Measurements from ENCODE around the gene HNRNPAB.
"Not testable (repeated sequence)": the region's sequence is repeated elsewhere in the genome, so short reads cannot be mapped to it uniquely, and the experiment has no call there.

HNRNPAB gene

DNA sequence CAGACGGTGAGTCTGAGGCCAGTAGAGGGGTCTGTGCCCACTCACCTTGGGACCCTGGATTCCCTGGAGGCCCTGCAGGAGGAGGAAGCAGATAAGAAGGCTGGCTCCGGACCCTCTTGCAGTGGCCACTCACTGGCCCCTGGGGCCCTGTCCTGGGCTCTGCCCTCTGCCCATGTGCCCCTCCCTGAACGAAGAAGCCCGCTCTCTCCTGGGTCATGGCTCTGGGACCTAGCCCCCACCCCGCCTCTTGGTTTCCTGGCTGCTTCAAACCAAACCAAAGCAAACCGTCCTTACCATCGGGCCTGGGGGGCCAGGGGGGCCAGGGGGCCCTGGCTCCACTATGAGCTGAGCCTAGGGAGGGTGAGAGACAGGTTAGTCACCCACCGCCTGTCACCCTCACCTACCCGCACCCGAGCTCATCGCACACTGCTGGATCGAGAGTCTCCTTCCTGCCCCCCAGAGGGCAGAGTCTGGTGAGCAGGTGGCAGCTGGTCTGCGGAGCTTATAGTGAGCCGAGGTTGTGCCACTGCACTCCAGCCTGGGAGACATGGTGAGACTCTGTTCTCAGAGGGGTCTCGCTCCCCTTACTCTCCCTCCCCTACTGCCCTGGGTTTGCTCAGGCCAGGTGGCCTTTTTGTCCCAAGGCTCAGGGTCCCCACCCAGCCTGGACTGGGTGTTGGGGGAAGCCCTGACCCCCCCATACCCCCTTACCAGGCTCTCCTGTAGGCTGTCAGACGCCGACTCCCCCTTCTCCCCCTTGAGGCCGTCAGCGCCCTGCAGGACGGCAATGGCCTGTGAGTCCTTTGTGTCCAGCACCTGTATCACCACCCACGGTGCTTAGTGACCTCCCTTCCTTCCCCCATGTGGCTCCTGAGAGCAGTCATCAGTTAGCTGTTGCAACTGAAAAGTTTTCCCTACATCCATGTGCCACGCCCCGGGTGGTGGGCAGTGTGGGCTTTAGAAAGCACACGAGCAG, 43.4 kb downstream of the HNRNPAB start:
- no peak for DNase-seq

DNA sequence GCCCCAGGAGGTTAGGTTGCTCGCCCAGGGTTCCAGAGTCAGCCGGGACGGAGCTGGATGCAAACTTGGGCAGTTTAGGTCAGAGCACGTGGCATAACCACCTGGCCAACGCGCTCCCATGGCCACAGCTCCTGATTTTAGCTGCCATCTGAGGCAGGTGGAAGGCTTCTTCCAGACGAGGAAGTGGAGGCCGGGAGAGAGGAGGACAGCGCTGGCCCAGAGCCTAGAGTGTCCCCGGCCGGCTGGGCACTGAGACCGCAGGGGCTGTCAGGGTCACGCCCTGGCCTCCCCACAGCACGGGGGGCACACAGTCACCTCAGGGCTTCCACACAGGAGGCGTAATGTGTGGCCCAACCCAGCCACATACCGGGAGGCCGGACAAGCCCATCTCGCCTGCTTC, 44.4 kb downstream of the HNRNPAB start:
- DNase-seq: no peak

DNA sequence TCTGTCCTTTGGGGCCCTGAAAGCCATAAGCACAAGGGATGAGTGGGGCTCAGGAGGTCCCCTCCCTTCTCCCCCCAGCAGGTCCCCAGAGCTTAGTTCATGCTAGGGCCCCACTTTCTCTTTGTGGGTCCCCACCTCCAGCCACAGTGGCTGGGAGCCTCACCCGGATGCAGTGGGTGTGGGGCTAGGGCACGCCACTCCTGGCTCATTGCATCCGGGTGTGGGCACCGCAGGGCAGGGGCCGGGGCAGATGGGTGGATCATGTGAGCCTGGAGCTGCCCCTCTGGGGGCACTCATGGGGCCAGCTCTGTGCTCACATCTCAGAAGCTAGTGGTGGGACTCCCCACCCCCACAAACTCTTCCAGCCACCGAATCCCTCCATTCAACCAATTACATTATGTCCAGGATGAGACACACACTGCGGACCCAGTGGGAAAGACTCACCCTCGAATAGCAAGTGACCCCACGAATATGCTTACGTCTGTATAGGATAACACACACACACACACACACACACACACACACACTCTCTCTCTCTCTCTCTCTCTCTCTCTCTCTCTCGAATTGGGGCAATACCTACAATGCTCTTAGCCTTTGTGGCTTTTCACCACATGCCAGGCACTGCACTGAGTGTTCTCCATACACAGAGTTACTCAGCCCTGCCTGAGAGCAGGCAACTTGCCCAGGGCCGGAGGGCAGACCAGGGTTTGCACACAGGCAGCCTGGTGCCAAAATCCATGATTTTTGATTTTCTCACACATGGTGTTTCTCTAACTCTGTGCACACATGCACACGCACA, 45.1 kb downstream of the HNRNPAB start:
- DNase-seq: peak; percentile 15

DNA sequence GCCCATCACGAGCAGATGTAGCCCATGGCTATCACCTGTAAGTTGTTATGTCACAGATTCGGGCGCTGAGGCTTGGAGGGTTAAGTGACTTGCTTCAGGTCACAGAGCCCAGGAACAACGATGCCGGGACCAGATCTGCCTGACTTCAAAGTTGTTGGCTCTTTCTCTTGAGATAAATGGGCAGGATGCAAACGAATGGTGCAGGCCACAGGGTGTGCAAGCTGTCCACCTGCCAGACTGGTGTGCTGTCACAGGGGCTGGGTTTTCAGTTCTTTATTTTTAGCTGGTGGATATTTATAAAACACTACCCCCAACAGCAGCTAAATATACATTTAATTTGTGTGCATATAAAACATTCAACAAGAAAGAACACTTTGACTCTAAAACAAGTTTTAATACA, 45.9 kb downstream of the HNRNPAB start:
- no peak for DNase-seq

DNA sequence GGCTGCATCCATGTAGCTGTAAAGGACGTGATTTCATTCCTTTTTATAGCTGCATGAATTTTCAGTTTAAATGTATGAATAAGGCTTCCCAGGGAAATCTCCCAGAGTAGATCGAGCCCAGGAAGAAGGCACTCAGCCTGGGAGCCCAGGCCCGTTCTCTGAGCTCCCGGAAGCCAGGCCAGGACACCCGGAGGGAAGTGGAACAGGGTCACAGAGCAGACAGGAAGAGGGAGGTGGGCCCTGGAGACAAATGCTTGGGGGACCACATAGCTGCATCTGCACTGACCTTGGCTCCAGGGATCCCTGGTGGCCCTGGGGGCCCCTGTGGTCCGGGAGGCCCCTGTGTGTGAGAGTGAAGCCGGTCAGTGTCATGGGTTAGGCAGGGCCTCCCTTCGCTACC, 47.9 kb downstream of the HNRNPAB start:
- DNase-seq: no peak

DNA sequence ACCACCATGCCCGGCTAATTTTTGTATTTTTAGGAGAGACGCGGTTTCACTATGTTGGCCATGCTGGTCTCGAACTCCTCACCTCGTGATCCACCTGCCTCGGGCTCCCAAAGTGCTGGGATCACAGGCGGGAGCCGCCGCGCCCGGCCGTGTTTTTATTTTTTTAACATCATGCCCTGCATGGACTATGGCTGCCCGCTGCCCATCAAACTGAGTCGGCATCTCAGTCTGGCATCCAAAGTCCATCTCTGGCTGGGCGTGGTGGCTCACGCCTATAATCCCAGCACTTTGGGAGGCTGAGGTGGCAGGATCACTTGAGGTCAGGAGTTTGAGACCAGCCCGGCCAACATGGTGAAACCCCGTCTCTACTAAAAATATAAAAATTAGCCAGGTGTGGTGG, 49.3 kb downstream of the HNRNPAB start:
- DNase-seq: not testable (repeated sequence)

DNA sequence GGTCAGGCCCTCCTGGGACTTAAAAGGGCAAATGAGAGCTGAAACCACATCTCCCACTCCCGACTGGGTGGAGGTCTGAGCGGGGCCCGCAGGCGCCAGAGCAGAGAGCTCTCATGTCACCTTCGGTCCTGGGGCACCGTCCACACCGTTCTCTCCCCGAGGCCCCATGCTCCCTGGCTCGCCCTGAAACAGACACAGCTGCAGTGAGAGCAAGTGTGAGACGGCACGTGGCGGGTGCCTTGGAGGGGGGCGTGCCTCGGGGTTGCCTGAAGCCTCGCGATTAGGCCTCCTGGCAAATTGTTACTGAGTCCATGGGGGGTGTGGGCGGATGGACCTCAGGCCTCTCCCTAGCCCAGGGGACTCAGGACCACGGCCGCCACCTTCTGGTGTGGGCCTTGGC, 52.4 kb downstream of the HNRNPAB start:
- DNase-seq: no peak

DNA sequence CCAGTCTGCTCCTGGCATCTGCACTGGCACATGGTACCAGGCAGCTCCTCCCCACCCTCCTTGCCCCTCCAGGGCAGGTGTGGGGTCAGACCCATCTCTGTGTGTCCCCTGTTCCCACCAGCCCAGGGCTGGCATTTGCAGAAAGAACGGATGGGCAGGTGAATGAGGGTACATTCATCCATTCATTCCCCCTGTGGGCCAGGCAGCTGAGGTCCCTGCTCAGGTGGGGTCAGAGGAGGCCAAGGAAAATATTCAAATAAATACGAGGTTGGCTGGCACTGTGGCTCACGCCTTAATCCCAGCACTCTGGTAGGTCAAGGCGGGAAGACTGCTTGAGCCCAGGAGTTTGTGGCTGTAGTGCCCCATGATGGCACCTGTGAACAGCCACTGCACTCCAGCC, 53.3 kb downstream of the HNRNPAB start:
- no peak for DNase-seq

DNA sequence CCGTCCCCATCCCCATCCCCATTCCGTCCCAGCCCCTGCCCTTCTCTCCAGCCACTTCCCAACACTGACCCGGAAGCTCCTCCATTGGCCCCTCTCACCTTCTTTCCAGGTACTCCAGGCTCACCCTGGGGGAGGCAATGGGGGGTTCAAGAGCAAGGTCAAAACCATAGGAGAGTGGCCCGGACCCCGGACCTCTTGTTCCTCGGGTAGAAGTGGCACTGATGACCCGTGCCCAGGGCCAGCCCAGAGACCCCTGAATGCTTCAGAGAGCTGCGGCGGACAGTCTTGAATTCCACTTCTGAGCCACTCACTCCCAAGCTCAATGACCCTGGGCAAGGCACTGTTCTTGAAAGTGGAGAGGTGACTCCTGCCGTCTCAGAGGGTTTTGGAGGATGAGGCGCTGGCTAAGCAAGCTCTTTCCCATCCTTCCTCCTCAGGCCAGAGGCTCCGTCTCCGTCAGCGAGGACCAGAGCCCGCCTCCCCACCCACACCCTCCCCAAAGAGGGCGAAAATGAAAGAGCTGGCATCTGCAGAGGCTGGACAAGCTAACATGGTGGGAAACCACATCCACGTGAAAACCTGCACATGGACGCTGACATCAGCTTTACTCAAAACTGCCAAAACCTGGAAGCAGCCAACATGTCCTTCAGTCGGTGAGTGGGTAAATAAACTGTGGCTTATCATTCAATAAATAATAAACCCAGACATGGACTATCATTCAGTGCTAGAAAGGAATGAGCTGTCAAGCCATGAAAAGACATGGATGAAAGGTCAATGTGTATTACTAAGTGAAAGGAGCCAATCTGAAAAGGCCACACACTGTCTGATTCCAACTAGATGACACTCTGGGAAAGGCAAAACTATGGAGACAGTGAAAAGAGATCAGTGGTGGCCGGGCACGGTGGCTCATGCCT, 55.5 kb downstream of the HNRNPAB start:
- DNase-seq: no peak
